Measurements from ENCODE around the gene SRRM4. TPM values are rescaled to one million over a fixed set of nuclear protein-coding genes. Genes with fewer than 3 reads are reported as not detected.

Gene SRRM4
- total RNA-seq, 1 donor, result not detected

DNA sequence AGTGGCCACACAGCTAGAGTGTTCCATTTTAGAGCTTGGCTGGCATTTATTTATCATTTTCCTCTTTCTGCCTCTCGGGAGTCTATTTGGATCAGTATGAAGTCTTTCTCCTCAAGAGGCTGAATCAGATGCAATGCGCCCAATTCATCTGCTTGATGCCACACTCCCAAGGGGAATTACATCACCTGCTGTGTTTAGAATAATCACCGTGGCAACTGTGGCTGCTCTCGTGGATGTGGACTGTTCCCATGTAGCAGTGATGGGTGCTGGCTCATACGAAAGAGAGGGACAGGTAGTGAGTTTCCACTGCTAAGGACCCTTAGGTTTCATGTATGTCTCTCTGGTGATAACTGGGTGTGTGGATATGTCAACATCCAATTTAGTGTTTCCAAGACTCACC, 70.7 kb downstream of the SRRM4 start:
- Histone ChIP-seq H3K4me3 (ENCODE audit: insufficient read depth, low read length) (no peak overlapping the region), H3K27ac (ENCODE audit: low read depth, low read length) (no peak overlapping the region), H3K79me2 (ENCODE audit: insufficient read depth, low read length) (no peaks in the 10 kb centered on the region), H3K4me1 (ENCODE audit: insufficient read depth, low read length) (no peaks in the 10 kb centered on the region), H3K36me3 (ENCODE audit: insufficient read depth, low read length) (no peaks in the 10 kb centered on the region), H3K9me3 (ENCODE audit: low read depth, low read length) (no peaks in the 10 kb centered on the region), H4K20me1 (ENCODE audit: insufficient read depth, low read length) (no peaks in the 10 kb centered on the region), H3K27me3 (ENCODE audit: insufficient read depth, low read length) (no peaks in the 10 kb centered on the region), H3K4me2 (ENCODE audit: insufficient read depth, low read length) (no peak overlapping the region), H2AFZ (ENCODE audit: low read length) (no peak overlapping the region)
- TF ChIP-seq, protein P1, sequence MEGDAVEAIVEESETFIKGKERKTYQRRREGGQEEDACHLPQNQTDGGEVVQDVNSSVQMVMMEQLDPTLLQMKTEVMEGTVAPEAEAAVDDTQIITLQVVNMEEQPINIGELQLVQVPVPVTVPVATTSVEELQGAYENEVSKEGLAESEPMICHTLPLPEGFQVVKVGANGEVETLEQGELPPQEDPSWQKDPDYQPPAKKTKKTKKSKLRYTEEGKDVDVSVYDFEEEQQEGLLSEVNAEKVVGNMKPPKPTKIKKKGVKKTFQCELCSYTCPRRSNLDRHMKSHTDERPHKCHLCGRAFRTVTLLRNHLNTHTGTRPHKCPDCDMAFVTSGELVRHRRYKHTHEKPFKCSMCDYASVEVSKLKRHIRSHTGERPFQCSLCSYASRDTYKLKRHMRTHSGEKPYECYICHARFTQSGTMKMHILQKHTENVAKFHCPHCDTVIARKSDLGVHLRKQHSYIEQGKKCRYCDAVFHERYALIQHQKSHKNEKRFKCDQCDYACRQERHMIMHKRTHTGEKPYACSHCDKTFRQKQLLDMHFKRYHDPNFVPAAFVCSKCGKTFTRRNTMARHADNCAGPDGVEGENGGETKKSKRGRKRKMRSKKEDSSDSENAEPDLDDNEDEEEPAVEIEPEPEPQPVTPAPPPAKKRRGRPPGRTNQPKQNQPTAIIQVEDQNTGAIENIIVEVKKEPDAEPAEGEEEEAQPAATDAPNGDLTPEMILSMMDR (IDR thresholded peaks at IDR 0.05; ENCODE audit: extremely low read depth, low read depth, low read length), result no peak
- no peak for DNase-seq (ENCODE audit: insufficient read length, low spot score, missing footprints)

DNA sequence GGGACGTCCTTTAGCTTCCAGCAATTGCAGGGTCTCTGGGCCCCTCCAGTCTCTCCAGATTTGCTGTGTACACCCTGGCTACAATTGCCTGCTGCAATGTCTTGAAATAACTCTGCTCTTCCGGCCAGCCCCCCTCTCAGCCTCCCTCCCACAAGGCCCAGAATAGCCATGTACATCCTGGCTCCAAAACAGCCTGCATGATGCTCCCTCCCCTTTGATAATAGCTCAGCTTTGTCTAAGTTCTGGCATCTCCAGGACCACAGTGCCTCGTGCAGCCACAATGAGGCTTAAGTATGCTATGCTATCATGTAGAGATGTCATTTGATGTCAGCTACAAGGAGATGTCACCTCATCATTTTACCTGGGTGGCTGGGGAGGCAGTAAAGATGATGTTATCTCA, 74.6 kb downstream of the SRRM4 start:
- DNase-seq (ENCODE audit: insufficient read length, low spot score, missing footprints), result no peak
- TF ChIP-seq, protein P1 (IDR thresholded peaks at IDR 0.05; ENCODE audit: extremely low read depth, low read depth, low read length), result no peak

DNA sequence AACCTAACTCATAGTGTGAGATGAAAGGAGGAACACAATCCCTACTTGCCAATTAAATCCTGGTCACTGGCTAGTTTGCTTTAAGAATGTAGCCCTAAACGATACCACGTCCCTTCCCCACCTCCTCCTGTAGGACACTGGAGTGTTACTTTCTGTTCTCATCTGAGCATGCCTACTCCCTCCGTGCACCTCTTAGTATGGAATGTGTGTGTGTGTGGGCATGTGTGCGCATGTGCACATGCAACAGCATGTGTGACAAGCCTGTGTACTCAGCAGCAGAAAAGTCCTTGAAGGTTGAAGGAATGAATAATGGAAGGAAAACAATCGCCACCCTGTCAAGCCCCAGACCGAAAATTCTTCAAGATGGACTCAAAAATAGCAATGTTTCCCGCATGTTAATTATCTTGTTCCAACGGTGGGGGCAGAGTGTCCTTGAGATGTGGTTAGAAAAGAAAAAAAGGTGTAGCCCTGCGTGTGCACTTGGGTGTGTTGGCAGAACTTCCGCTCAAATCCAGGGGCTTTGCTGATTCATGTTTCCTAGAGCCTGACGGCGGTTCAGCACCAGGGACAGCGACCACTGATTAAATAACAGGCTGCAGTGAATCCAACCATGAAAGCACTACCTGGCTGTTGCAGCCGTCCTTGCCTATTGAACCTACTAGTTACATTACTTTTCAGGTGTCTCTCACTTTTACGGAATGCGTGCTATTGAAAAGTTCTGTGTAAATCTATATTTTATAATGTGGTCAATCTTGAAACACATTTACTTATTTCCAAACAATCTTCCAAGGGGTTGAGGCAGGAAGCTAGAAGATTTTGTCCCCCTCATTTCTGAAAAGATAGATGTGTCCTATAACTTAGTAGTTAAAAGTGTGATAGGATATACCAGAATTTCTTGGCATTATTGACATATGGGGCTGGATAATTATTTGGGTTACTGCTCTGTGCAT, 79.8 kb downstream of the SRRM4 start:
- H3K9me3 ChIP-seq (ENCODE audit: low read depth, low read length), result no peaks in the 10 kb centered on the region
- no peak overlapping the region for H3K4me3 ChIP-seq (ENCODE audit: insufficient read depth, low read length)
- H4K20me1 ChIP-seq (ENCODE audit: insufficient read depth, low read length), result no peaks in the 10 kb centered on the region
- no peaks in the 10 kb centered on the region for H3K36me3 ChIP-seq (ENCODE audit: insufficient read depth, low read length)
- H3K27ac ChIP-seq (ENCODE audit: low read depth, low read length), result no peak overlapping the region
- TF ChIP-seq, protein P1 (IDR thresholded peaks at IDR 0.05; ENCODE audit: extremely low read depth, low read depth, low read length), result no peak
- no peak for DNase-seq (ENCODE audit: insufficient read length, low spot score, missing footprints)
- H3K27me3 ChIP-seq (ENCODE audit: insufficient read depth, low read length), result no peaks in the 10 kb centered on the region
- H3K79me2 ChIP-seq (ENCODE audit: insufficient read depth, low read length), result no peaks in the 10 kb centered on the region
- H2AFZ ChIP-seq (ENCODE audit: low read length), result no peak overlapping the region
- H3K4me1 ChIP-seq (ENCODE audit: insufficient read depth, low read length), result no peaks in the 10 kb centered on the region
- no peak overlapping the region for H3K4me2 ChIP-seq (ENCODE audit: insufficient read depth, low read length)

More for the DNA sequence above, 74.6 kb downstream of the SRRM4 start:
- Histone ChIP-seq H3K27me3 (ENCODE audit: insufficient read depth, low read length) (no peaks in the 10 kb centered on the region), H3K79me2 (ENCODE audit: insufficient read depth, low read length) (no peaks in the 10 kb centered on the region), H3K9me3 (ENCODE audit: low read depth, low read length) (no peaks in the 10 kb centered on the region), H3K4me1 (ENCODE audit: insufficient read depth, low read length) (no peaks in the 10 kb centered on the region), H3K4me2 (ENCODE audit: insufficient read depth, low read length) (no peak overlapping the region), H2AFZ (ENCODE audit: low read length) (no peak overlapping the region), H4K20me1 (ENCODE audit: insufficient read depth, low read length) (no peaks in the 10 kb centered on the region), H3K4me3 (ENCODE audit: insufficient read depth, low read length) (no peak overlapping the region), H3K36me3 (ENCODE audit: insufficient read depth, low read length) (no peaks in the 10 kb centered on the region), H3K27ac (ENCODE audit: low read depth, low read length) (no peak overlapping the region)

DNA sequence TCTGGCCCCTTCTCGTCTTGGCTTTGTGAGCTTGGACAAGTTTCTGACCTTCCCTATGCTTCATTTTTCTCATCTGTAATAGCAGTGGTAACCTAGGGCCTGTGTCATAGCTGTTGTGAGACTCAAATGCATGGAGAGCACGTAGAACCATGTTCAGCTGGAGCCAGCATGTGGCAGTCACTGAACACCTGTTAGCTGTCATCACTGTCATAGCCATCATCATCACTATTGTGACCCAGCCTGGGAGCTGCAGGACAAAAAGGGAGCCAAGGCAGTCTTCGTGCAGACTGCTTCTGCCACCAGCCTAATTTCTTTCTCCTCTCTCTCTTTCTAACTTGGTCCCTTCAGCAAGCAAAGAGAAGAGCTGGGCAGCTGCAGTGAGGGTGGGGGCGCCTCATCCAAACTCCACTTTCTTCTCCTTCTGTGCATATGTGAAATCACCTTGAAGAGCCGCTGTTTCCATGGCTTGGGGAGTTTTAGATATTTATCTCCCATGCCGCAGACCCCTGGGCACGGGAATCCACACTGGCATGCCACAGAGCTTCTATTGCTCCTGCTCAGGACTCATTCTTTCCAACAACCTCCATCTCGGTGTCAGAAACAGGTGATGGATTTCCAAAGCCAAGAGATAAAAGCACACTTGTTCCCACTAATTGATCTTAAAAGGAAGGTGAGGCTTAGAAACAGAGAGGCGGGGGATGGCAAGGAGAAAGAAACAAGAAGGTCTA, 87.0 kb downstream of the SRRM4 start:
- no peak overlapping the region for H2AFZ ChIP-seq (ENCODE audit: low read length)
- no peaks in the 10 kb centered on the region for H3K79me2 ChIP-seq (ENCODE audit: insufficient read depth, low read length)
- H3K4me3 ChIP-seq (ENCODE audit: insufficient read depth, low read length), result no peak overlapping the region
- no peaks in the 10 kb centered on the region for H3K27me3 ChIP-seq (ENCODE audit: insufficient read depth, low read length)
- H3K4me2 ChIP-seq (ENCODE audit: insufficient read depth, low read length), result no peak overlapping the region
- no peaks in the 10 kb centered on the region for H3K36me3 ChIP-seq (ENCODE audit: insufficient read depth, low read length)
- DNase-seq (ENCODE audit: insufficient read length, low spot score, missing footprints), result no peak
- H4K20me1 ChIP-seq (ENCODE audit: insufficient read depth, low read length), result no peaks in the 10 kb centered on the region
- TF ChIP-seq, protein P1 (IDR thresholded peaks at IDR 0.05; ENCODE audit: extremely low read depth, low read depth, low read length), result no peak
- H3K4me1 ChIP-seq (ENCODE audit: insufficient read depth, low read length), result no peaks in the 10 kb centered on the region
- no peak overlapping the region for H3K27ac ChIP-seq (ENCODE audit: low read depth, low read length)
- H3K9me3 ChIP-seq (ENCODE audit: low read depth, low read length), result no peaks in the 10 kb centered on the region

Data from osteoblast (primary cell).